ENCODE results near the gene MARCHF6.

DNA sequence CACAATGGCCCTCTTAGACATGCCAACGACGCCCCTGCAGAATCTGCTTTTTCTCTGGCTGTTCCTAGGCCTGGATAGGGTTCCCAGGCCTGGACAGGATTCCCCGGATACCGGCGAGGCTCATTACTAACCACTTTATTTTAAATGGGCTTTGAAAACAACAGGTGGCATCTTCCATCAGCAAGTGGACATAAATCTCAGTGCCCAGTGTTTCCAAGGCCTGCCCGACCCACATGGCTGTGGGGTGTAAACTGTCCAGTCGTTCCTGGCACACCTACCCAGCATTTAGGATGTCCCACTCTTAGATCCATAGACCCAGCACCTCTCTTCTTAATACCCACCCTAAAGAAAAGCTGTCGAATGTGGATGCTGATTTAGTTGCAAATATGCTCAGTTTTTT, 46.7 kb upstream of the MARCHF6 start:
- TF ChIP-seq, protein P1, sequence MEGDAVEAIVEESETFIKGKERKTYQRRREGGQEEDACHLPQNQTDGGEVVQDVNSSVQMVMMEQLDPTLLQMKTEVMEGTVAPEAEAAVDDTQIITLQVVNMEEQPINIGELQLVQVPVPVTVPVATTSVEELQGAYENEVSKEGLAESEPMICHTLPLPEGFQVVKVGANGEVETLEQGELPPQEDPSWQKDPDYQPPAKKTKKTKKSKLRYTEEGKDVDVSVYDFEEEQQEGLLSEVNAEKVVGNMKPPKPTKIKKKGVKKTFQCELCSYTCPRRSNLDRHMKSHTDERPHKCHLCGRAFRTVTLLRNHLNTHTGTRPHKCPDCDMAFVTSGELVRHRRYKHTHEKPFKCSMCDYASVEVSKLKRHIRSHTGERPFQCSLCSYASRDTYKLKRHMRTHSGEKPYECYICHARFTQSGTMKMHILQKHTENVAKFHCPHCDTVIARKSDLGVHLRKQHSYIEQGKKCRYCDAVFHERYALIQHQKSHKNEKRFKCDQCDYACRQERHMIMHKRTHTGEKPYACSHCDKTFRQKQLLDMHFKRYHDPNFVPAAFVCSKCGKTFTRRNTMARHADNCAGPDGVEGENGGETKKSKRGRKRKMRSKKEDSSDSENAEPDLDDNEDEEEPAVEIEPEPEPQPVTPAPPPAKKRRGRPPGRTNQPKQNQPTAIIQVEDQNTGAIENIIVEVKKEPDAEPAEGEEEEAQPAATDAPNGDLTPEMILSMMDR (IDR thresholded peaks at IDR 0.05): no peak
- TF ChIP-seq POLR2A (IDR thresholded peaks at IDR 0.05): no peak

All from heart left ventricle (tissue), 13 donors.